HepG2 (cell line): ENCODE results near the gene TAS1R3. TPM values are rescaled to one million over a fixed set of nuclear protein-coding genes. Genes with fewer than 3 reads are reported as not detected.

Experiments used
- CERS6 ChIP-seq: sonication (generic); formaldehyde crosslinking; IDR thresholded peaks from 2 replicates; pipeline ENCODE4 v1.5.0; 2020; ENCODE audit warnings: missing genetic modification reagents
- FIP1L1 ChIP-seq: fragments of 200-400 bp; formaldehyde crosslinking; IDR thresholded peaks from 2 replicates; pipeline ENCODE4 v1.6.1; 2018; ENCODE audit warnings: low read depth, mild to moderate bottlenecking, low read length, moderate library complexity, borderline replicate concordance; ENCODE audit not compliant: insufficient read depth
- GABPA ChIP-seq, 2 experiments: IDR thresholded peaks; 2 replicates each; pipeline ENCODE4 v1.6.1; 2011 to 2016; ENCODE audit warnings: low read depth in 2 of 2, low read length in 1 of 2, missing biosample characterization in 1 of 2, missing genetic modification characterization in 1 of 2
- GATA4 ChIP-seq: sonication (generic); IDR thresholded peaks from 2 replicates; pipeline ENCODE4 v1.6.1; 2016; ENCODE audit warnings: antibody characterized with exemption, low read depth, borderline replicate concordance
- GMEB2 ChIP-seq: IDR thresholded peaks from 2 replicates; pipeline ENCODE4 v1.6.1; 2016; ENCODE audit warnings: missing biosample characterization, missing genetic modification reagents, low read depth
- HNRNPK ChIP-seq: fragments of 200-400 bp; formaldehyde crosslinking; IDR thresholded peaks from 2 replicates; pipeline ENCODE4 v1.6.1; 2018; ENCODE audit warnings: low read length, low read depth, moderate library complexity, mild to moderate bottlenecking; ENCODE audit not compliant: poor library complexity, severe bottlenecking
- KLF6 ChIP-seq: IDR thresholded peaks from 2 replicates; pipeline ENCODE4 v1.8.0; 2016; ENCODE audit warnings: missing biosample characterization, missing genetic modification reagents
- KLF9 ChIP-seq: IDR thresholded peaks from 2 replicates; pipeline ENCODE4 v1.6.1; 2016; ENCODE audit warnings: low read depth
- MAFG ChIP-seq: sonication (generic); formaldehyde crosslinking; IDR thresholded peaks from 2 replicates; pipeline ENCODE4 v1.5.1; 2020; ENCODE audit warnings: mild to moderate bottlenecking, missing genetic modification reagents
- MTA1 ChIP-seq: sonication (generic); formaldehyde crosslinking; IDR thresholded peaks from 2 replicates; pipeline ENCODE4 v1.4.0; 2020; ENCODE audit warnings: missing genetic modification reagents, mild to moderate bottlenecking, borderline replicate concordance
- NPAS2 ChIP-seq: sonication (generic); formaldehyde crosslinking; IDR thresholded peaks from 2 replicates; pipeline ENCODE4 v1.8.0; 2022; ENCODE audit warnings: mild to moderate bottlenecking, missing genetic modification reagents, borderline replicate concordance
- PAXIP1 ChIP-seq: sonication (generic); formaldehyde crosslinking; conservative IDR thresholded peaks from 2 replicates; pipeline ENCODE4 v1.4.0; 2020; ENCODE audit warnings: mild to moderate bottlenecking, missing genetic modification reagents, moderate library complexity
- RAD21 ChIP-seq: fragments of 450-650 bp; formaldehyde crosslinking; IDR thresholded peaks from 2 replicates; pipeline ENCODE4 v1.5.0; 2020; ENCODE audit warnings: mild to moderate bottlenecking
- RXRB ChIP-seq: IDR thresholded peaks from 2 replicates; pipeline ENCODE4 v1.6.1; 2016; ENCODE audit warnings: borderline replicate concordance, missing genetic modification reagents, missing compliant biosample characterization
- SIX1 ChIP-seq: sonication (generic); formaldehyde crosslinking; IDR thresholded peaks from 2 replicates; pipeline ENCODE4 v1.4.0; 2020; ENCODE audit warnings: missing genetic modification reagents, borderline replicate concordance
- TFE3 ChIP-seq: IDR thresholded peaks from 2 replicates; pipeline ENCODE4 v1.6.1; 2016
- ZBTB42 ChIP-seq: sonication (generic); formaldehyde crosslinking; IDR thresholded peaks from 2 replicates; pipeline ENCODE4 v1.5.0; 2020; ENCODE audit warnings: mild to moderate bottlenecking, missing genetic modification reagents
- ZNF547 ChIP-seq: sonication (generic); formaldehyde crosslinking; IDR thresholded peaks from 2 replicates; pipeline ENCODE4 v1.5.1; 2020; ENCODE audit warnings: mild to moderate bottlenecking, missing genetic modification reagents
- ZNF576 ChIP-seq: sonication (generic); formaldehyde crosslinking; IDR thresholded peaks from 2 replicates; pipeline ENCODE4 v1.4.0; 2020; ENCODE audit warnings: mild to moderate bottlenecking, missing genetic modification reagents
- ZNF7 ChIP-seq: IDR thresholded peaks from 2 replicates; pipeline ENCODE4 v1.6.1; 2016; ENCODE audit warnings: missing biosample characterization, missing genetic modification reagents
- ZSCAN30 ChIP-seq: sonication (generic); formaldehyde crosslinking; IDR thresholded peaks from 2 replicates; pipeline ENCODE4 v1.5.0; 2020; ENCODE audit warnings: mild to moderate bottlenecking, missing genetic modification reagents
- polyA plus RNA-seq, 8 experiments: library from polyadenylated mRNA; depleted of rRNA in 3 of 8; stranded (reverse) in 7 of 8; unstranded in 1 of 8; fragments of >200 nt; fragmentation: Illumina TruSeq in 4 of 8; extraction: Trizol in 4 of 8; gene quantifications; 2 replicates each; pipeline versions ENCODE4 v1.2.1 to v1.2.3, GENCODE V29; 2011 to 2016; ENCODE audit warnings: low read depth in 4 of 8, missing spikeins in 1 of 8, mixed read lengths in 1 of 8; ENCODE audit not compliant: insufficient read depth in 1 of 8
- total RNA-seq, 5 experiments: library from RNA; depleted of rRNA; stranded (reverse); fragments of >200 nt; fragmentation: Illumina TruSeq; extraction: Trizol; gene quantifications; 2 replicates each; pipeline ENCODE4 v1.2.3, GENCODE V29; 2016; ENCODE audit warnings: low read depth in 1 of 5

TAS1R3 gene
- total and polyA plus RNA-seq, 2 of the 13 experiments (the other 11 are each of a cell fraction or from before 2014, with no cell fraction given), result 0.13 to 0.15 TPM

- TF ChIP-seq TFE3 (no peak), ZNF7 (no peak), ZSCAN30 (no peak), PAXIP1 (CRISPR knock-in tag) (peak; percentile 22; the same call in 1 of the 2 replicates), ZNF547 (CRISPR knock-in tag) (0 out of 2 replicates have a peak, but pooled peaks have one; percentile 21), KLF6 (CRISPR knock-in tag) (no peak), RXRB (CRISPR knock-in tag) (0 out of 2 replicates have a peak, but pooled peaks have one; percentile 26), FIP1L1 (no peak), NPAS2 (CRISPR knock-in tag) (no peak), HNRNPK (no peak), SIX1 (no peak), ZBTB42 (CRISPR knock-in tag) (no peak), ZNF576 (CRISPR knock-in tag) (no peak), GATA4 (no peak), KLF9 (CRISPR knock-in tag) (no peak), GABPA (IDR thresholded peaks at IDR 0.05; ENCODE audit: low read depth, low read length) (no peak), GABPA (CRISPR knock-in tag; IDR thresholded peaks at IDR 0.05; ENCODE audit: low read depth) (peak; percentile 57), MTA1 (0 out of 2 replicates have a peak, but pooled peaks have one; percentile 59), MAFG (CRISPR knock-in tag) (no peak), CERS6 (CRISPR knock-in tag) (no peak), RAD21 (CRISPR knock-in tag) (peak; percentile 86), GMEB2 (CRISPR knock-in tag) (no peak)
These were observed 40.9 kb downstream of the TAS1R3 start (continued) for GRCh38 chr1:1371746-1372711.
